Activated CD4-positive, alpha-beta T cell treated with anti-CD3 and anti-CD28 coated beads, Interleukin-2, amount 50 U/mL, for 16 hours (primary cell): ENCODE data around the gene TSPAN9.

Source experiments
- DNase-seq: peaks from one replicate; pipeline ENCODE4 v3.0.0-alpha.2; 2020

Gene TSPAN9

GRCh38 chr12:3195337-3195736 lies 118.2 kb downstream of the TSPAN9 start:
- DNase-seq: no peak

GRCh38 chr12:3195859-3196483 lies 118.8 kb downstream of the TSPAN9 start:
- DNase-seq: no peak

- no peak for DNase-seq
Observed at GRCh38 chr12:3196488-3196887, 119.3 kb downstream of the TSPAN9 start.

- DNase-seq: no peak
Observed at GRCh38 chr12:3197131-3197818, 120.1 kb downstream of the TSPAN9 start.

GRCh38 chr12:3199551-3200031 lies 122.4 kb downstream of the TSPAN9 start:
- no peak for DNase-seq

GRCh38 chr12:3200032-3200617 lies 122.9 kb downstream of the TSPAN9 start:
- DNase-seq: no peak

- no peak for DNase-seq
Observed at GRCh38 chr12:3200814-3201233, 123.6 kb downstream of the TSPAN9 start.

GRCh38 chr12:3201339-3202051 lies 124.3 kb downstream of the TSPAN9 start:
- DNase-seq: no peak

GRCh38 chr12:3202096-3202495 lies 124.9 kb downstream of the TSPAN9 start:
- no peak for DNase-seq

GRCh38 chr12:3202734-3203446 lies 125.7 kb downstream of the TSPAN9 start:
- DNase-seq: peak; percentile 60

GRCh38 chr12:3203713-3204112 lies 126.5 kb downstream of the TSPAN9 start:
- DNase-seq: no peak

GRCh38 chr12:3204143-3204542 lies 127.0 kb downstream of the TSPAN9 start:
- DNase-seq: no peak

- no peak for DNase-seq
Observed at GRCh38 chr12:3204730-3205531, 127.8 kb downstream of the TSPAN9 start.

GRCh38 chr12:3205742-3206519 lies 128.8 kb downstream of the TSPAN9 start:
- DNase-seq: no peak

GRCh38 chr12:3206536-3207072 lies 129.4 kb downstream of the TSPAN9 start:
- no peak for DNase-seq

GRCh38 chr12:3207175-3207574 lies 130.0 kb downstream of the TSPAN9 start:
- DNase-seq: no peak

- DNase-seq: no peak
Observed at GRCh38 chr12:3207858-3208257, 130.7 kb downstream of the TSPAN9 start.

GRCh38 chr12:3213188-3213587 lies 136.0 kb downstream of the TSPAN9 start:
- DNase-seq: no peak

- no peak for DNase-seq
Observed at GRCh38 chr12:3213768-3214167, 136.6 kb downstream of the TSPAN9 start.

- DNase-seq: no peak
Observed at GRCh38 chr12:3214526-3215365, 137.6 kb downstream of the TSPAN9 start.
